Body of pancreas (tissue), 4 donors: ENCODE data around the gene HOXD4.

Source experiments
- POLR2A ChIP-seq, 3 donors: fragments of 450-650 bp; IDR thresholded peaks; one replicate each; pipeline ENCODE4 v1.6.1; 2016; ENCODE audit warnings: antibody characterized with exemption in 3 of 3, mild to moderate bottlenecking in 2 of 3
- TF ChIP-seq, protein P1 (sequence below), 7 experiments: fragments of 450-650 bp in 4 of 7; fragments of 200-600 bp in 3 of 7; sonication (generic) in 3 of 7; IDR thresholded peaks; one replicate each; pipeline ENCODE4 v1.5.1; 2016 to 2019; ENCODE audit warnings: antibody characterized with exemption in 7 of 7

GRCh38 chr2:176157499-176158185 lies 6.3 kb downstream of the HOXD4 start:
- no peak for TF ChIP-seq POLR2A (IDR thresholded peaks at IDR 0.05)
- TF ChIP-seq, protein P1, sequence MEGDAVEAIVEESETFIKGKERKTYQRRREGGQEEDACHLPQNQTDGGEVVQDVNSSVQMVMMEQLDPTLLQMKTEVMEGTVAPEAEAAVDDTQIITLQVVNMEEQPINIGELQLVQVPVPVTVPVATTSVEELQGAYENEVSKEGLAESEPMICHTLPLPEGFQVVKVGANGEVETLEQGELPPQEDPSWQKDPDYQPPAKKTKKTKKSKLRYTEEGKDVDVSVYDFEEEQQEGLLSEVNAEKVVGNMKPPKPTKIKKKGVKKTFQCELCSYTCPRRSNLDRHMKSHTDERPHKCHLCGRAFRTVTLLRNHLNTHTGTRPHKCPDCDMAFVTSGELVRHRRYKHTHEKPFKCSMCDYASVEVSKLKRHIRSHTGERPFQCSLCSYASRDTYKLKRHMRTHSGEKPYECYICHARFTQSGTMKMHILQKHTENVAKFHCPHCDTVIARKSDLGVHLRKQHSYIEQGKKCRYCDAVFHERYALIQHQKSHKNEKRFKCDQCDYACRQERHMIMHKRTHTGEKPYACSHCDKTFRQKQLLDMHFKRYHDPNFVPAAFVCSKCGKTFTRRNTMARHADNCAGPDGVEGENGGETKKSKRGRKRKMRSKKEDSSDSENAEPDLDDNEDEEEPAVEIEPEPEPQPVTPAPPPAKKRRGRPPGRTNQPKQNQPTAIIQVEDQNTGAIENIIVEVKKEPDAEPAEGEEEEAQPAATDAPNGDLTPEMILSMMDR (IDR thresholded peaks at IDR 0.05): no peak
